GM12874 (cell line): ENCODE results near the gene CPM.

Experiments used
- CTCF ChIP-seq: IDR thresholded peaks from 2 replicates; pipeline ENCODE4 v1.5.1; 2011; ENCODE audit warnings: low read depth, mild to moderate bottlenecking, control low read depth, low read length, moderate library complexity; ENCODE audit not compliant: insufficient read depth

Gene CPM

DNA sequence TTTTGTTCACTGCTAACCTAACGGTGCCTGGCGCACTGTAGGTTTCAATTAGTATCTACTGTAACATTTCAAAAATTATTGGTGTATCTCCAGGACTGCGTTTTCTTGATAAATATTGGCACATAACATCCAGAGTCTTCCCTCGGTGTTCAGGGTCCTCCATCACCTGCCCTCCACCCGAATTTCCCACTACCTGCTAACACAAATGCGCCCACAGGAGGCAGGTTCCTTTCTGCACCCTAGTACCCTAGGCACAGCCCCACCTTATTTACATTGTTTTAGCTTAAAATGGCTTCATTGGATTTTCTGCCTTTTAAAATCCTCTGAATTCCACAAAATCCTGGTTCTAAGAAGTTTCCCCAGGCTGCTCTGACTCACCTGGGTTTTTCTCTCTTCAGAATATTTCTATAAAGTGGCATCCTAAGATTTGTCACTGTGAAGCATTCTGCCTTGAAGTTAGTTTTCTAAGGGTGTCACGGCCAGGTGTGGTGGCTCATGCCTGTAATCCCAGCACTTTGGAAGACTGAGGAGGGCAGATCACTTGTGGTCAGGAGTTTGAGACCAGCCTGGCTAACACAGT is 38.6 kb downstream of the CPM start:
- no peak for TF ChIP-seq CTCF

DNA sequence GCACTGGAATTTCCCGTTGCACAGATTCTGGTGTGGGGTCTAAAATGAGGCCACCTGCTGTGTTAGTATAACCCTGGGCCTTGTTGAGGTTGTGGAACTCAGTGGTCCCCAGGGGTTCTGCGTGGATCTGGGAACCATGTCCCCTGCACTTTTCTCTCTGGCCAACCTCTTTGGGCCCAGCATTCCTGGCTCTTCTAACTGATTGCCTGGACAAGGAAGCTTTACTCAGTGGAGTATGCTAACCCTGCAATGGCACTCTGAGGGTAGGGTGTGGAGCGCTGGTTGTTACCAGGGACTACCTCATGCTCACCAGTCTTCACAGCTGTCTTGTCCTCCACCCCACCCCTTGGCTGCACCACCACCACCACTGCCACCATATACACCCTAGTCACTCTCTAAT is 39.2 kb downstream of the CPM start:
- TF ChIP-seq CTCF, result no peak

DNA sequence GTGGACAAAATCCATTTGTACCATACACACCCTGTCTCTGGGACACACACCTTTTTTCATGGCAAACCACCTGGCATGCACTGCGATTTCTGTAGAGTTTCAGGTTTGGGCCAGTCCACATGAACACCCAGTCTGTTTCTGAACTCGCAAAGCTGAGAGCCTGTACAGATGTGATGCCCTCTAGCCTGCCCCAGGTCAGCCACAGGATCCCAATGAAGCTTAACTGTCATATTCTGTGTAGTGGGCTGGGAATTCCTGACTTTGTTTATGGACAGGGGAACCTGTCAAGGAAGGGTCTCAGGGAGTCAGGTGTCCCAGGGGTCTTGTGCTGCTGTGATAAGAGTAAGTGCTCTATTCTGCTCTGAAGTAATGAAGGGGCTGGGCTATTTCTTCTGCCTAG is 39.8 kb downstream of the CPM start:
- no peak for TF ChIP-seq CTCF

DNA sequence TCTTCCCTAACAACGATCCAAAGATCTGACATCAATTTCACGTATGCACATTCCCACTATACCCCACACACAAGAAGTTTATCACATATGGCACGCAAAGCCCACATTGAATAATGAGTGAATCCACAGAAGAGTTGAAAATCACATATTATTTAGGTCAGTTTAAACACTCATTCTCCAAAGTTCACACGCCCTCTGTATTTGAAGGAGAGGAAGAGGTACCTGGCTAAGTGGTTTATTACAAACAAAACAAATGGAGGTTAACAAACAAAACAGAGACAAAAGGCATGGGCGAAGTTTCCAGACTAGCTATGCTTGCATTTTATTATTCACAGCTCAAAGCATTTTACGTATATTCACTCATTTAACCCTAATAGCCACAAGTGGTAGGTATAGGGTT is 41.8 kb downstream of the CPM start:
- no peak for TF ChIP-seq CTCF

DNA sequence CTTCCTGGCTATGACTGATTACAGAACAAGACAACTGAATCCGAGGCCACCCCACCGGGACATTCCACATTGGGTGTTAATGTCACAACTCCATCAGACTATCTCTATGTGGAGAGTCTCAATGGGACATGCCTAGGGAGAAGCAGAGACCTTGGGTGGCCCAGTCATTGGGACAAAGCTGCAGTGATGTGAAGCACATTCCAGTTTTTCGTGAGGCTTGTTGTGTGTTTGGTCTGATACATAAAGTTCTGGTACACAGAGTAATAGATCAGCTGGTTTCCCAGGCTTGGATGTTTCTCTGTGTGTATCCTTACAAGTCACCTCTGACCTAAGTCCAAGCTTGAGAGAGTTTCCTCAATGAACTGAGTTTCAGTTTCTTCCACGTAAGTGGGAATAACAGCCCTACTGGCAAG is 42.3 kb downstream of the CPM start:
- TF ChIP-seq CTCF, result no peak

GRCh38 chr12:68888243-68888642 is 44.7 kb downstream of the CPM start:
- TF ChIP-seq CTCF, result no peak

- no peak for TF ChIP-seq CTCF
These were observed 45.3 kb downstream of the CPM start for GRCh38 chr12:68887641-68888040.
